H1 (cell line): Measurements from ENCODE around the gene GREB1. TPM values are rescaled to one million over a fixed set of nuclear protein-coding genes. Genes with fewer than 3 reads are reported as not detected.

Experiments
- CTCF ChIA-PET: fragments of 300-600 bp; sonication (Branson Sonifier 250); formaldehyde crosslinking; loops from one replicate; lab custom pipeline; 2021; ENCODE audit not compliant: partially characterized antibody; lab: Charles Lee
- POLR2A ChIA-PET: fragments of 300-600 bp; sonication (Branson Sonifier 250); formaldehyde crosslinking; loops from one replicate; lab custom pipeline; 2021; ENCODE audit warnings: inconsistent platforms; ENCODE audit not compliant: partially characterized antibody; lab: Charles Lee
- DNase-seq, 2 experiments: peaks; one replicate each; pipeline versions ENCODE4 v3.0.0 to v3.0.0-alpha.2; 2010 to 2022; ENCODE audit warnings: low spot score in 2 of 2, low read depth in 1 of 2, mixed read lengths in 1 of 2
- FAIRE-seq: peaks from 2 replicates; lab custom pipeline; 2011; peaks lifted over from hg19 to GRCh38; lab: Jason Lieb, UNC
- H2AFZ ChIP-seq: 2 replicates; pipeline ENCODE4 v1.8.1; 2012; ENCODE audit warnings: low read length, inconsistent platforms
- H2AK5ac ChIP-seq: 2 replicates; pipeline ENCODE4 v1.6.1; 2013; ENCODE audit warnings: low read depth, low read length
- H2BK120ac ChIP-seq: replicated peaks from 2 replicates; pipeline ENCODE3; 2013; ENCODE audit warnings: low read depth, low read length, inconsistent platforms
- H2BK12ac ChIP-seq: 2 replicates; pipeline ENCODE4 v1.6.1; 2013; ENCODE audit warnings: low read depth, low read length
- H2BK15ac ChIP-seq: 2 replicates; pipeline ENCODE4 v1.6.1; 2013; ENCODE audit warnings: low read length
- H2BK20ac ChIP-seq: 2 replicates; pipeline ENCODE4 v1.6.1; 2013; ENCODE audit warnings: low read length
- H2BK5ac ChIP-seq: 2 replicates; pipeline ENCODE4 v1.6.1; 2013; ENCODE audit warnings: low read depth, low read length
- H3K14ac ChIP-seq: 2 replicates; pipeline ENCODE4 v1.6.1; 2013; ENCODE audit warnings: inconsistent platforms; ENCODE audit not compliant: insufficient read length
- H3K18ac ChIP-seq: 2 replicates; pipeline ENCODE4 v1.6.1; 2013; ENCODE audit warnings: low read length; ENCODE audit errors: extremely low read depth
- H3K23ac ChIP-seq: 2 replicates; pipeline ENCODE4 v1.6.1; 2013; ENCODE audit warnings: inconsistent platforms; ENCODE audit not compliant: insufficient read length
- H3K23me2 ChIP-seq: 2 replicates; pipeline ENCODE4 v1.6.1; 2013; ENCODE audit warnings: low read depth, low read length
- H3K27ac ChIP-seq: 2 replicates; pipeline ENCODE4 v1.6.1; 2011; ENCODE audit warnings: low read depth, low read length, inconsistent platforms
- H3K27me3 ChIP-seq, 4 experiments: replicated peaks in 1 of 4; 1 replicate in 1 of 4; 2 replicates in 3 of 4; pipeline versions ENCODE4 v1.6.1 to v1.8.1; 2011 to 2013; ENCODE audit warnings: low read length in 3 of 4, mild to moderate bottlenecking in 3 of 4, inconsistent platforms in 2 of 4, mixed read lengths in 2 of 4, moderate library complexity in 1 of 4; ENCODE audit not compliant: control insufficient read depth in 3 of 4, insufficient read depth in 3 of 4; ENCODE audit errors: extremely low read depth in 1 of 4
- H3K36me3 ChIP-seq, 4 experiments: 2 replicates each; pipeline versions ENCODE4 v1.6.1 to v1.8.1; 2011 to 2013; ENCODE audit warnings: mild to moderate bottlenecking in 4 of 4, low read length in 3 of 4, moderate library complexity in 2 of 4, control low read depth in 1 of 4, inconsistent platforms in 1 of 4; ENCODE audit not compliant: insufficient read depth in 4 of 4, control insufficient read depth in 2 of 4
- H3K4ac ChIP-seq: replicated peaks from 2 replicates; pipeline ENCODE3; 2013; ENCODE audit warnings: low read length, low read depth, mixed read lengths, inconsistent platforms; ENCODE audit not compliant: insufficient read length
- H3K4me1 ChIP-seq, 4 experiments: replicated peaks in 1 of 4; 1 replicate in 1 of 4; 2 replicates in 3 of 4; pipeline versions ENCODE4 v1.6.1 to v1.8.1; 2011 to 2013; ENCODE audit warnings: low read length in 3 of 4, inconsistent platforms in 2 of 4, mixed read lengths in 1 of 4; ENCODE audit not compliant: insufficient read depth in 4 of 4, control insufficient read depth in 3 of 4
- H3K4me2 ChIP-seq, 2 experiments: 2 replicates each; pipeline versions ENCODE4 v1.6.1 to v1.8.1; 2011 to 2013; ENCODE audit warnings: low read depth in 2 of 2, low read length in 2 of 2, control low read depth in 1 of 2, inconsistent platforms in 1 of 2, mild to moderate bottlenecking in 1 of 2; ENCODE audit not compliant: insufficient read depth in 1 of 2
- H3K4me3 ChIP-seq, 4 experiments: fragments of 200-600, 300-600 bp in 1 of 4; sonication (generic), shearing (Covaris generic), sonication (Bioruptor Twin) in 1 of 4; 2 replicates each; pipeline versions ENCODE4 v1.5.1 to v1.8.1; 2011 to 2016; ENCODE audit warnings: low read length in 4 of 4, low read depth in 3 of 4, control low read depth in 2 of 4, inconsistent platforms in 2 of 4, mild to moderate bottlenecking in 2 of 4, mixed read lengths in 1 of 4, moderate library complexity in 1 of 4; ENCODE audit not compliant: insufficient read depth in 2 of 4; ENCODE audit errors: extremely low read depth in 1 of 4
- H3K56ac ChIP-seq: replicated peaks from 2 replicates; pipeline ENCODE3; 2013; ENCODE audit warnings: low read depth, mild to moderate bottlenecking, mixed read lengths, low read length, inconsistent platforms; ENCODE audit not compliant: insufficient read length
- H3K79me1 ChIP-seq: 2 replicates; pipeline ENCODE4 v1.6.1; 2013; ENCODE audit warnings: low read depth, low read length, control low read depth
- H3K79me2 ChIP-seq, 2 experiments: 2 replicates each; pipeline versions ENCODE4 v1.6.1 to v1.8.1; 2012 to 2013; ENCODE audit warnings: low read length in 2 of 2, mild to moderate bottlenecking in 2 of 2, inconsistent platforms in 1 of 2; ENCODE audit not compliant: insufficient read depth in 2 of 2, control insufficient read depth in 1 of 2
- H3K9ac ChIP-seq, 4 experiments: replicated peaks in 1 of 4; 1 replicate in 1 of 4; 2 replicates in 3 of 4; pipeline versions ENCODE4 v1.6.1 to v1.8.1; 2011 to 2013; ENCODE audit warnings: low read depth in 3 of 4, low read length in 3 of 4, control low read depth in 2 of 4, mild to moderate bottlenecking in 2 of 4, moderate library complexity in 2 of 4, inconsistent platforms in 1 of 4; ENCODE audit errors: extremely low read depth in 1 of 4
- H3K9me3 ChIP-seq, 2 experiments: 2 replicates each; pipeline versions ENCODE4 v1.6.1 to v1.8.1; 2012 to 2013; ENCODE audit warnings: mild to moderate bottlenecking in 2 of 2, moderate library complexity in 2 of 2, control low read depth in 1 of 2, inconsistent platforms in 1 of 2, low read depth in 1 of 2, low read length in 1 of 2, mixed read lengths in 1 of 2; ENCODE audit not compliant: insufficient read depth in 2 of 2
- H4K20me1 ChIP-seq, 2 experiments: replicated peaks in 1 of 2; 2 replicates each; pipeline versions ENCODE3 to v1.8.1; 2011 to 2013; ENCODE audit warnings: inconsistent platforms in 2 of 2, low read length in 2 of 2, mild to moderate bottlenecking in 1 of 2; ENCODE audit not compliant: insufficient read depth in 2 of 2, control insufficient read depth in 1 of 2
- H4K5ac ChIP-seq: 2 replicates; pipeline ENCODE4 v1.6.1; 2013; ENCODE audit warnings: low read length, low read depth, mixed read lengths, inconsistent platforms; ENCODE audit not compliant: insufficient read length
- H4K8ac ChIP-seq: 2 replicates; pipeline ENCODE4 v1.8.0; 2013; ENCODE audit warnings: mild to moderate bottlenecking, moderate library complexity, low read length, inconsistent platforms; ENCODE audit not compliant: insufficient read depth; ENCODE audit errors: extremely low read depth
- H4K91ac ChIP-seq: replicated peaks from 2 replicates; pipeline ENCODE3; 2013; ENCODE audit warnings: low read length, mixed read lengths, inconsistent platforms; ENCODE audit not compliant: insufficient read length
- ATF2 ChIP-seq: IDR thresholded peaks from 2 replicates; pipeline ENCODE4 v1.6.1; 2012; ENCODE audit warnings: low read length, inconsistent platforms
- CBX5 ChIP-seq: fragments of 300-800, 300-1000 bp; sonication (generic); IDR thresholded peaks from 2 replicates; pipeline ENCODE4 v1.7.1; 2016; ENCODE audit warnings: antibody characterized with exemption, low read length, low read depth
- CHD1 ChIP-seq: IDR thresholded peaks from 2 replicates; pipeline ENCODE4 v1.6.1; 2012; ENCODE audit warnings: low read depth, low read length, improper control_type of control experiment
- CHD2 ChIP-seq: IDR thresholded peaks from 2 replicates; pipeline ENCODE4 v1.6.1; 2012; ENCODE audit warnings: low read length, improper control_type of control experiment
- CTCF ChIP-seq, 3 experiments: IDR thresholded peaks; 1 replicate in 2 of 3; 2 replicates in 1 of 3; pipeline versions ENCODE4 v1.5.1 to v1.6.1; 2011; ENCODE audit warnings: low read length in 3 of 3, mild to moderate bottlenecking in 3 of 3, inconsistent platforms in 2 of 3, low read depth in 1 of 3, moderate library complexity in 1 of 3; ENCODE audit not compliant: insufficient read depth in 1 of 3; ENCODE audit errors: control extremely low read depth in 1 of 3
- RAD21 ChIP-seq, 2 experiments: IDR thresholded peaks in 1 of 2; conservative IDR thresholded peaks in 1 of 2; 2 replicates each; pipeline ENCODE4 v1.6.1; 2011; ENCODE audit warnings: low read depth in 2 of 2, low read length in 2 of 2, improper control_type of control experiment in 1 of 2, inconsistent platforms in 1 of 2, mild to moderate bottlenecking in 1 of 2, moderate library complexity in 1 of 2
- TAF7 ChIP-seq: optimal IDR thresholded peaks from 2 replicates; pipeline ENCODE3; 2011; ENCODE audit warnings: low read depth, mild to moderate bottlenecking, inconsistent platforms, low read length, moderate library complexity, borderline replicate concordance
- TBP ChIP-seq: IDR thresholded peaks from 2 replicates; pipeline ENCODE4 v1.6.1; 2011; ENCODE audit warnings: low read depth, low read length, improper control_type of control experiment
- WGBS, 2 experiments: shearing (Covaris generic) in 1 of 2; methylation state at CpG; one replicate each; pipeline versions ENCODE4 v1.1.6 to v1.1.7; 2013 to 2015; ENCODE audit warnings: low lambda C conversion rate in 2 of 2, mixed read lengths in 2 of 2, inconsistent platforms in 1 of 2, low coverage in 1 of 2, missing lambda C conversion rate in 1 of 2; ENCODE audit not compliant: insufficient replicate concordance in 2 of 2, insufficient coverage in 1 of 2, insufficient read length in 1 of 2; ENCODE audit errors: extremely low coverage in 1 of 2, missing lambda C conversion rate in 1 of 2; 5-methylcytosine and 5-hydroxymethylcytosine counted together
- polyA plus RNA-seq, 7 experiments: library from polyadenylated mRNA; depleted of rRNA in 3 of 7; stranded (reverse) in 5 of 7; unstranded in 2 of 7; fragments of >200 nt in 5 of 7; fragments of 200-250 nt in 2 of 7; gene quantifications; 1 replicate in 5 of 7; 2 replicates in 1 of 7; 4 replicates in 1 of 7; pipeline versions ENCODE4 v1.2.1 to v1.2.3, GENCODE V29; 2011 to 2013; ENCODE audit warnings: missing spikeins in 2 of 7, mixed read lengths in 2 of 7
- total RNA-seq: library from RNA; stranded (reverse); fragmentation: NEBNext Ultra II Directional; extraction: Animal tissue kit (Norgen Biotek cat#: 25700); gene quantifications from 2 replicates; pipeline ENCODE4 v1.2.1, GENCODE V29; 2021

The GREB1 gene
- total and polyA plus RNA-seq, 2 of the 8 experiments (the other 6 are each of a cell fraction or from before 2014, with no cell fraction given) = 7.9 to 43.4 TPM

GRCh38 chr2:11663427-11663826 lies 129.6 kb downstream of the GREB1 start:
- no peak overlapping the region for H3K9ac ChIP-seq
- H4K20me1 ChIP-seq = no peaks in the 10 kb centered on the region
- no peak overlapping the region for H4K5ac ChIP-seq
- H3K56ac ChIP-seq = no peak overlapping the region
- CTCF ChIA-PET = interaction anchor here (0.5 to 6.4 kb wide), 6 partner anchors 16 to 229 kb away, joined by 3 to 37 read pairs (median 3); no protein-coding TSS in a partner anchor
- H2AK5ac ChIP-seq = no peak overlapping the region
- 88% methylated on average over 2 of the region's 2 CpGs; no CpG with 5 or more reads in 1 of the 2 experiments for WGBS, 2 experiments
- no peak overlapping the region for H4K8ac ChIP-seq
- H3K23me2 ChIP-seq = no peaks in the 10 kb centered on the region; the same call in 1 of the 2 replicates
- no peaks in the 10 kb centered on the region for H3K4me1 ChIP-seq
- H3K4me2 ChIP-seq = no peak overlapping the region
- H3K9me3 ChIP-seq = peaks cover 6% of the 10 kb centered on the region in 2 experiments; a peak in 2 of 4 replicates
- no peak overlapping the region for H2BK20ac ChIP-seq
- POLR2A ChIA-PET = no interaction called here
- H2BK120ac ChIP-seq = no peak overlapping the region
- no peak overlapping the region for H3K4ac ChIP-seq
- no peak overlapping the region for H2BK12ac ChIP-seq
- no peak for FAIRE-seq
- no peak overlapping the region for H4K91ac ChIP-seq
- H3K18ac ChIP-seq = no peak overlapping the region
- H3K27me3 ChIP-seq = peaks cover 0 to 4% (median 2%) of the 10 kb centered on the region in 4 experiments; a peak in 6 of 7 replicates
- H3K23ac ChIP-seq = no peak overlapping the region
- H3K14ac ChIP-seq = no peak overlapping the region
- H2BK5ac ChIP-seq = no peak overlapping the region
- no peak overlapping the region for H3K4me3 ChIP-seq
- no peak overlapping the region for H3K27ac ChIP-seq
- no peaks in the 10 kb centered on the region for H3K79me2 ChIP-seq
- TF ChIP-seq RAD21 (IDR thresholded peaks at IDR 0.05 in 1 of 2, conservative IDR thresholded peaks at IDR 0.05 in 1 of 2; ENCODE audit: low read depth in 2 of 2, low read length in 2 of 2) (no peak), CTCF (IDR thresholded peaks at IDR 0.05; ENCODE audit: control extremely low read depth in 1 of 3, insufficient read depth in 1 of 3, low read depth in 1 of 3, low read length in 3 of 3) (no peak), CHD2 (no peak), CBX5 (no peak), TBP (no peak), CHD1 (no peak), ATF2 (no peak), TAF7 (no peak)
- TF ChIP-seq, all 59 proteins: peak for 0
- Histone ChIP-seq H3K36me3 (no peaks in the 10 kb centered on the region), H2AFZ (no peak overlapping the region), H3K79me1 (no peaks in the 10 kb centered on the region), H2BK15ac (no peak overlapping the region)
- no peak for DNase-seq
